HG02981 (cell line): ENCODE data around the gene ST7L.
"Not testable (repeated sequence)": the region's sequence is repeated elsewhere in the genome, so short reads cannot be mapped to it uniquely, and the experiment has no call there.

Experiments used
- ATAC-seq: cut with Tn5 transposase; IDR thresholded peaks from one replicate; pipeline ENCODE4 v1.9.1; 2021; ENCODE audit warnings: mild to moderate bottlenecking, moderate library complexity; ENCODE audit not compliant: unreplicated experiment

The ST7L gene

GRCh38 chr1:112504001-112504660 lies 114.8 kb downstream of the ST7L start:
- no peak for ATAC-seq

GRCh38 chr1:112502826-112503225 lies 116.1 kb downstream of the ST7L start:
- no peak for ATAC-seq

GRCh38 chr1:112501810-112502641 lies 116.9 kb downstream of the ST7L start:
- ATAC-seq, result no peak

GRCh38 chr1:112496290-112496689 lies 122.7 kb downstream of the ST7L start:
- ATAC-seq, result no peak

DNA sequence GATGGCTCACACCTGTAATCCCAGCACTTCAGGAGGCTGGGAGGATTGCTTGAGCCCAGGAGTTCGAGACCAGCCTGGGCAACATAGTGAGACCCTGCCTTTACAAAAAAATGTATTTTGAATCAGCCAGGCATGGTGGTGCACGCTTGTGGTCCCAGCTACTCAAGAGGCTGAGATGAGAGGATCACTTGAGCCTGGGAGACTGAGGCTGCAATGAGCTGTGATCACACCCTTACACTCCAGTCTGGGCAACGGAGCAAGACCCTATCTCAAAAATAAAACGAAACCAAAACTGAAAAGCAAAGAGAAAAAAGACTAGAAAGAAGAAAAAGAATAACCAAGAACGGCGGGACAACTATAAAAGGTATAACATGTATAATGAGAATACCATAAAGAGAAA lies 125.6 kb downstream of the ST7L start:
- ATAC-seq, result no peak

DNA sequence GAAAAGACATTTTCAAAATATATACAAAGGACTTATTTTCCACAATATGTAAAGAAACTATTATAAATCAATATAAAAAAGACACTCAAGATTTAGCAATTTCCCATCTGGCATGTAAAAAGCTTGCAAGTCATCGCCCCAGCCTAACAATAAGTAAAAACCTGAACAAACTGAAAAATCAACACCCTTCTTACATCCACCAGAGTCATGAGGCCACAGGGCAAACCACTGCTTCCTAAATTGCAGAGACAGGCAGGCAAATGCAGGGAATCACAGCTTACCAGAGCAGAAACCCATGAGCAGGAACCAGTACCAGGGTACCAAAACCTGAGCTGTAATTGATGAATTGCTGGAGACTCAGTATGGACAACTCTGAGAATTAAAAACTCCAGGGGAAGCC lies 126.9 kb downstream of the ST7L start:
- ATAC-seq, result no peak

GRCh38 chr1:112488141-112488540 lies 130.8 kb downstream of the ST7L start:
- no peak for ATAC-seq

DNA sequence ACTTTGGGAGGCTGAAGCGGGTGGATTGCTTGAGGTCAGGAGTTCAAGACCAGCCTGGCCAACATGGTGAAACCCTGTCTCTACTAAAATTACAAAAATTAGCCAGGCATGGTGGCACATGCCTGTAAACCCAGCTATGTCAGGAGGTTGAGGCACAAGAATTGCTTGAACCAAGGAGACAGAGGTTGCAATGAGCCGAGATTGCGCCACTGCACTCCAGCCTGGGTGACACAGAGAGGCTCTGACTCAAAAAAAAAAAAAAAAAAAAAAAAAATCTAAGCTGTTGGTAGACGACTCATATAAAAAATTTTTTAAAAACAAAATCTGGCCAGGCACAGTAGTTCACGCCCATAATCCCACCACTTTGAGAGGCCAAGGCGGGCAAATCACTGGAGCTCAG lies 131.3 kb downstream of the ST7L start:
- ATAC-seq, result not testable (repeated sequence)

DNA sequence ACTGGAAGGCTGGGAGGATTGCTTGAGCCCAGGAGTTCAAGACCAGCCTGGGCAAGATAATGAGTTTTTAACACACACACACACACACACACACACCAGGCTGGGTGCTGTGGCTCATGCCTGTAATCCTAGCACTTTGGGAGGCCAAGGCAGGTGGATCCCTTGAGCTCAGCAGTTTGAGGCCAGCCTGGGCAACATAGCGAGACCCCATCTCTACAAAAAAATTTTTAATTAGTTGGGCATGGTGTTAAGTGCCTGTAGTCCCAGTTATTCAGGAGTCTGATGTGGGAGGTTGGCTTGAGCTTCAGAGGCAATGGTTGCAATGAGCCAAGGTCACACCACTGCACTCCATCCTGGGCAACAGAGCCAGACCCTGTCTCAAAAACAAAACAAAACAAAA lies 132.9 kb downstream of the ST7L start:
- ATAC-seq, result not testable (repeated sequence)

DNA sequence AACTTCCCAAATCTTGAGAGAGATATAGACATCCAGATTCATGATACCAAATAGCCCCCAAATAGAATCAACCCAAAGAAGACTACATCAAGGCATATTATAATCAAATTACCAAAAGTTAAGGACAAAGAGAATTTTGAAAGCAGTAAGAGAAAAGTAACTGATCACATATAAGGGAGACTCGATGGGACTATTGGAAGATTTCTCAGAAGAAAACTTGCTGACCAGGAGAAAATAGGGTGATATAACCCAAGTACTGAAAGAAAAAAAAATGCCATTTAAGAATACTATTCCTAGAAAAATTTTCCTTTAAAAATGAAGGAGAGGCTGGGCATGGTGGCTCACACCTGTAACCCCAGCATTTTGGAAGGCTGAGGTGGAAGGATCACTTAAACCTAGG lies 140.6 kb downstream of the ST7L start:
- no peak for ATAC-seq

- no peak for ATAC-seq
Measured at GRCh38 chr1:112477550-112477949, 141.4 kb downstream of the ST7L start.
